Measurements from ENCODE around the gene SEC14L6.
"Not testable (repeated sequence)": the region's sequence is repeated elsewhere in the genome, so short reads cannot be mapped to it uniquely, and the experiment has no call there.

Gene SEC14L6

DNA sequence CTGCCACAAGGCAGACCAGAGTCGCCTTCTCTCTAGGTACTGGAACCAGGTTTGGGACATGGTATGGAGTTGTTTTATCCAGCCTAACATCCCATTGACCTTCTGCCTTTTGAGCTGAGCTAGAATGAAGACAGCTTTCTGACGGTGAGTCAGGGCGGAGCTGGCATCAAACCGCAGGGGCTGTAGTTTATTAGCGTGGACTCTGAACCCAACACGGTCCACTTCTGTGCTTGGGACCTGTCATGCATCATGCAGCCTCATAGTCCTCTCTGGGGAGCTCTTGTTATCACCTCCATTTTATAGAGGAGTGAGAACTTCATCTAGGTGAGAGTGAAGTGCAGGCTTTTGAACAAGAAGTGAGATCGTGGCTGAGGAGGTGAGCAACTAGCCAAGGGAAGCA, 19.6 kb upstream of the SEC14L6 start:
- in situ Hi-C loops (cut with HindIII; ENCODE audit: low sequenced_read_pairs), result no loop called here
- TF ChIP-seq, protein P1, sequence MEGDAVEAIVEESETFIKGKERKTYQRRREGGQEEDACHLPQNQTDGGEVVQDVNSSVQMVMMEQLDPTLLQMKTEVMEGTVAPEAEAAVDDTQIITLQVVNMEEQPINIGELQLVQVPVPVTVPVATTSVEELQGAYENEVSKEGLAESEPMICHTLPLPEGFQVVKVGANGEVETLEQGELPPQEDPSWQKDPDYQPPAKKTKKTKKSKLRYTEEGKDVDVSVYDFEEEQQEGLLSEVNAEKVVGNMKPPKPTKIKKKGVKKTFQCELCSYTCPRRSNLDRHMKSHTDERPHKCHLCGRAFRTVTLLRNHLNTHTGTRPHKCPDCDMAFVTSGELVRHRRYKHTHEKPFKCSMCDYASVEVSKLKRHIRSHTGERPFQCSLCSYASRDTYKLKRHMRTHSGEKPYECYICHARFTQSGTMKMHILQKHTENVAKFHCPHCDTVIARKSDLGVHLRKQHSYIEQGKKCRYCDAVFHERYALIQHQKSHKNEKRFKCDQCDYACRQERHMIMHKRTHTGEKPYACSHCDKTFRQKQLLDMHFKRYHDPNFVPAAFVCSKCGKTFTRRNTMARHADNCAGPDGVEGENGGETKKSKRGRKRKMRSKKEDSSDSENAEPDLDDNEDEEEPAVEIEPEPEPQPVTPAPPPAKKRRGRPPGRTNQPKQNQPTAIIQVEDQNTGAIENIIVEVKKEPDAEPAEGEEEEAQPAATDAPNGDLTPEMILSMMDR (IDR thresholded peaks at IDR 0.05; ENCODE audit: low read depth, low read length, missing control alignments), result no peak
- no peak for DNase-seq (ENCODE audit: low read depth)
- no peak overlapping the region for H3K4me3 ChIP-seq (ENCODE audit: low read depth, low read length)

DNA sequence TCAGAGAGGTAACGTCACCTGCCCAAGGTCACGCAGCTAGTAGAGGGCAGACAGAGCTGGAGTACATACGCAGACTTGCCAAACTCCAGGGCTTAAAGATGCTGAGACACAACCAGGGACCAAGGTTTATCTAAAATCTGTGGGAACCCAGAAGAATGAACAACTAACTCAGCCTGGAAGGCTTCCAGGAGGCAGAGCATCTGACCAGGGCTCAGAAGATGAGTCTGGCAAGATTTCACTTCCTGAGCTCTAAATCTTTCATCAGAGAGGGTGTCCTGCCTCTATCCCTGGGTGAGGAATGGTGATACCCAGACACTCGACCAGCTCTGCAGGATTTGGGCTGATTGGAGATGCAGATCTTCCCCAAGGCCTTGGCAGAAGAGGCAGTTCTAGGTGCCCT, 18.8 kb upstream of the SEC14L6 start:
- in situ Hi-C loops (cut with HindIII; ENCODE audit: low sequenced_read_pairs), result no loop called here
- no peak for DNase-seq (ENCODE audit: low read depth)
- no peak overlapping the region for H3K4me3 ChIP-seq (ENCODE audit: low read depth, low read length)
- TF ChIP-seq, protein P1 (IDR thresholded peaks at IDR 0.05; ENCODE audit: low read depth, low read length, missing control alignments), result no peak

- in situ Hi-C loops (cut with HindIII; ENCODE audit: low sequenced_read_pairs), result no loop called here
- TF ChIP-seq, protein P1 (IDR thresholded peaks at IDR 0.05; ENCODE audit: low read depth, low read length, missing control alignments), result no peak
- DNase-seq (ENCODE audit: low read depth), result no peak
- no peak overlapping the region for H3K4me3 ChIP-seq (ENCODE audit: low read depth, low read length)
Measured at GRCh38 chr22:30564761-30565119, 18.2 kb upstream of the SEC14L6 start.

- in situ Hi-C loops (cut with HindIII; ENCODE audit: low sequenced_read_pairs), result no loop called here
- DNase-seq (ENCODE audit: low read depth), result no peak
Measured at GRCh38 chr22:30564045-30564760, 17.7 kb upstream of the SEC14L6 start.

GRCh38 chr22:30562366-30562765, 15.8 kb upstream of the SEC14L6 start:
- TF ChIP-seq, protein P1 (IDR thresholded peaks at IDR 0.05; ENCODE audit: low read depth, low read length, missing control alignments), result no peak
- in situ Hi-C loops (cut with HindIII; ENCODE audit: low sequenced_read_pairs), result no loop called here
- H3K4me3 ChIP-seq (ENCODE audit: low read depth, low read length), result no peak overlapping the region
- no peak for DNase-seq (ENCODE audit: low read depth)

More at GRCh38 chr22:30564045-30564760, 17.7 kb upstream of the SEC14L6 start:
- no peak overlapping the region for H3K4me3 ChIP-seq (ENCODE audit: low read depth, low read length)
- TF ChIP-seq, protein P1 (IDR thresholded peaks at IDR 0.05; ENCODE audit: low read depth, low read length, missing control alignments), result no peak

DNA sequence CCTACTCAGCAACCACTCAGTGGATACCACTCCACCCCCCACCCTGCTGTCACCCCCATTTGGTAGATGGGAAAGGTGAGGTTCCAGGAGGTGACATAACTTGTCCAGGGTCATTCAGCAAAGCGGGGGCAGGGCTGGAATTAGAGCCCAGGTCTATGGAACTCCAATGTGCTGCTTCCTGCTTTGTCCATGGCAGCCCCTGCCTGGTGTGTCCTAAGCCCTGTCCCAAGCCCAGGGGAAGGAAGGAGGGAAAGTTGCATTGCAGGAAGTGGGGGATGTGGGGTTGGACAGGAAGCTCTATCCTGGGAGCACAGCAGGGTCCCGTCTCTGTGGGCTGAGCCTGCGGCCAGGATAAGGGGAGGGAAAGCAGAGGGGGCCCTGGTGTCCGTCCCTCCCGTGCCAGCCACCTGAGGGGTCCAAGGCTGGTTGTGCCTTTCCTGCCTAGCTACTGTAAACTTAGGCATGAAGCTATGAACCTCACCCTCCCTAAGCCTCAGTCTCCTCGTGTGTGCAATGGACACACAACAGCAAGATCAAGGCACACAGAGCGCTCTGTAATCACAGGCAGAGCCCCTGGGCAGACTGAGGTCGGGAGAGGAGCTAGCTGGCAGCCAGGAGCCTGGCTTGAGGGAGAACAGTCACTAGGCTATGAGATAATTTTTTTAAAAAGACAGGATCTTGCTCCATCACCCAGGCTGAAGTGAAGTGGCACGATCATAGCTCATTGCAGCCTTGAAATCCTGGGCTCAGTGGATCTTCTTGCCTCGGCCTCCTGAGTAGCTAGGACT, 15.1 kb upstream of the SEC14L6 start:
- in situ Hi-C loops (cut with HindIII; ENCODE audit: low sequenced_read_pairs), result no loop called here
- DNase-seq (ENCODE audit: low read depth), result no peak
- TF ChIP-seq, protein P1 (IDR thresholded peaks at IDR 0.05; ENCODE audit: low read depth, low read length, missing control alignments), result no peak
- no peak overlapping the region for H3K4me3 ChIP-seq (ENCODE audit: low read depth, low read length)

- DNase-seq (ENCODE audit: low read depth); H3K4me3 ChIP-seq (ENCODE audit: low read depth, low read length); in situ Hi-C loops (cut with HindIII; ENCODE audit: low sequenced_read_pairs): not testable (repeated sequence)
Measured at GRCh38 chr22:30560643-30561202, 14.2 kb upstream of the SEC14L6 start.
